ENCODE measurements around the gene ACBD3. TPM values are rescaled to one million over a fixed set of nuclear protein-coding genes. Genes with fewer than 3 reads are reported as not detected.

The ACBD3 gene
- total RNA-seq, 2 experiments from 2014 or later = 19.7 to 20.2 TPM

DNA sequence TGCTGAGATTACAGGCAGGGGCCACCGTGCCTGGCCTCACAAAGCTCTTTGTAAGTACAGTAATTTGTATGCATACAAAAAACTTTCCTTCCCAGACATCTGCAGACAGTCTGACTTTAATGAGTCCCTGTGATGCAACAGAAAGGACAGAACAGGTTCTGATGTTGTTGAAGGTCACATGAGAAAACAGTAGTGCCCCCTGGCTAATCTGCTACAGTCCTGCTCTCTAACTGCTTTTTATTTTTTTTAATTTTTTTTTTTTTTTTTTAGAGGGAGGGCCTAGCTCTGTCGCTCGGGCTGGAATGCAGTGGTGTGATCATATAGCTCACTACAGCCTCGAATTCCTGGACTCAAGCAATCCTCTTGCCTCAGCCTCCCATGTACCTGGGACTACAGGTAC is 36.7 kb downstream of the ACBD3 start:
- CTCF ChIA-PET = interaction anchor here (0.6 to 1.4 kb wide), 6 partner anchors 24 to 377 kb away, joined by 3 read pairs; no protein-coding TSS in a partner anchor
- POLR2A ChIA-PET = no interaction called here

DNA sequence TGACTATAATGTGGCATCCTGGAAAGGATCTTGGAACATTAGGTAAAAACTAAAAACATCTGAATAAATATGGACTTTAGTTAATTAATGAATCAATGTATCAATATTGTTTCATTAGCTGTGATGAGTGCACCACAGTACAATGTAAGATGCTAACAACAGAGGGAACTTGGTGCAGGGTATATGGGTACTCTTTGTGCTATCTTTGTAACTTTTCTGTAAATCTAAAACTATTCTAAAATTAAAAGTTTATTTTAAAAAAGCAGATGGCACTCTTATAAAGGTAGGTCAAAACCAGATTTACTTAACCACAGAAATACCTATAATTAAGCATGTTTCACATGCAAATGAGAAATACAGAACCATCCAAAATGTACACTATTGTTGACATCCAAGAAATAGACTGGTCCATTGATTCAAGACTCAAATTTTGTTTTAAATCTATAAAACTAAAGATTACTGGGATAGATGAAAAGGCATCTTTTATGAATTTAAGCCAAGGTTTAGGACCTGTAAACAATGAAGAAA is 38.4 kb downstream of the ACBD3 start:
- POLR2A ChIA-PET = no interaction called here
- CTCF ChIA-PET = interaction anchor here (0.5 to 1.4 kb wide), 2 partner anchors 22 to 185 kb away, joined by 3 read pairs; no protein-coding TSS in a partner anchor

DNA sequence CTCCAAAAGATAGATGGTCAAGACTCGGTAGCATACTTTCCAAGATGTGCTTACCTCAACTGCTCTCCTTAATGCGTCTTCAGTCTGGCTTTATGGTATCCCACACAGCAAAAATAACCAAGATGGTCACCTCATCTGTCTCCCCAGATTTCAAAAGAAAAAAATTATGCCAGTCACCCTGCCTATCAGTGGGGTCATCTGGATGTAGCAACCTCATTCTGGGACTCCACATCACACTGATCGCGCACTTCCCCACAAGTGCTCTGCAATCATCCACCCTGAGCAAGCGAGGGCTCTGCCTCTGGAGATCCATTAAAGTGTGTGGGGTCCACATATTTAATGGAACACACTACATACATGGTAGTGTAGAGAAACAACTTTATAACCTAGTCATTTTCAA is 42.5 kb downstream of the ACBD3 start:
- POLR2A ChIA-PET = no interaction called here
- CTCF ChIA-PET = no interaction called here

DNA sequence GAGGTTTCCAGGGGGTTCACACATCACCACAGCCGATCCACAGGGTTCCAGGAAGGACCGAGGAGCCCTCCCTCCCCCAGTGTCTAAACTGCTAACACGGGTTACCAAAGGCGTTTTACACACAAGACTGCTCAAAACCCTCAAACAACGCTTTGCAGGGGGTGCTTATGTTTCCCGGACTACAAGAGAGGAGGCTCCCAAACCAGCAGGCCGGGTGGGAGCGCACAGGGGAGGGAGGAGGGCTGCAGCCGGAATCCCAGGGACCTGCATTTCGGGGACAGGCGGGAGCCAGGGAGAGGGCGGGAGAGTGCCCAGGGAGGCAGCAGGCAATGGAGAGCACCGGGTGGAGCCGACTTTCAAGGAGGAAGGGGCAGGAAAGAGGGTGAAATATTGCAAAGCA is 50.8 kb downstream of the ACBD3 start:
- ChIA-PET CTCF (no interaction called here), POLR2A (no interaction called here)

DNA sequence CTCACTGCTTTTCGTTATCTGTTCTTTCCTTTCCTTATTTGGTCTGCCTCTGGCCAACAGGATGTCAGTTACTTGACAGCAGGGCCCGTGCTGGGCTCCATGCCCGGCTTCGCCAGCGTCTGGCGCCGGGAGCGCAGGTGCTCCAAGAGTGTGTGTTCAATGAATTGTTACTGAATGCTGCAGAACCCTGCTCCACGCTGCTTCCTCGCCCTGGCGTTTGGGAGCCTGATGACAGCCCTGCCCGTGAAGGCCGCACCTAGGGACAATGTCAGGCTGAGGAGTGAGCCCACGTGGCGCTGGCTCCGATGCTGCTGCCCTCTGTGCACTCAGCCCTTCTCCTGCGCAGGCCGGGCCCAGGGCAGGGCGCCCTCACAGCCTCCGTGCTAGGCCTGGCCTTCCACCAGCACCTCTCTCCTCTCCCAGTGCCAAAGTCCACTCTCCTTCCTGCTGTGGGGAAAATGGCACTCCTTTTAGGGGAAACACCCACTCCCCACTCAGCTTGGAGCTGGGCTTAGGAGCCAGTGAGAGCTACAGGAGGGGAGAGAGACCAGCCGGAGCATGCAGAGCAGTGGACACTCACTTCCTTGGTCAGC is 51.4 kb downstream of the ACBD3 start:
- ChIA-PET POLR2A (interaction anchor here (0.7 kb wide), 1 partner anchor 66 kb away, joined by 3 read pairs; no protein-coding TSS in a partner anchor), CTCF (no interaction called here)

DNA sequence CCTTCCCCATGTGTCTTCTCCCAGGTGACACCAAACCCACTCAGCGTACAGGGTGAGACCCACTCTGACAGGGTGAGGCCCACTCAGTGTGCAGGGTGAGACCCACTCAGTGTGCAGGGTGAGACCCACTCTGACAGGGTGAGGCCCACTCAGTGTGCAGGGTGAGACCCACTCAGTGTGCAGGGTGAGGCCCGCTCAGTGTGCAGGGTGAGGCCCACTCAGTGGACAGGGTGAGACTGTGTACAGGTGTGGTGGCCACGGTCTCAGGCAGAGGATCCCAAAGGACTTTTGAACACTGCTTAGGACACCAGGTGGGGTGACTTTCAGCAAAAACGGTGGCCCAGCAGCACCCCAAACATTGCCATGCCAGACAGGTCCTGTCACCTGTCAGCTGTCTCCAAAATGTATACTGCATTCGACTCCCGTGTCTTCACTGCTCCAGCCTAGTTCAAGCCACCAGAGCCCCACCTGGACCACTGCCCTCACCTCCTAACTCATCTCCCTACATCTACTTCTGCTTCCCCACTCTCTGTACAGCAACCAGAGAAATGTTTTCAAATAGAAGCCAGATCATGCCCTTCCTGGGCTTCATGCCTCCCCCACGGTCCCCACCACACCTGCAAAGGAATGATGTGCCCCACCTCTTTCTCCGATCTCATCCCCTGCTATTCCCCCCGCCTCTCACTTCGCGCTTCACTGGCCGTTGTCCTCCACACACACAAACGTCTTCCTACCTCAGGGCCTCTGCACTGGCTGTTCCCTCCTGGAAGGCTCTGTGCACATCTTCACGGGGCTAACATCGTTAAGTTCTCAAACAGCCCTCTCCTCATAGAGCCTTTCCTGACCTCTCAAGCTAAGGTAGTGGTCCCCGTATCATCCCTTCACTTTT is 52.1 kb downstream of the ACBD3 start:
- POLR2A ChIA-PET = interaction anchor here (0.7 kb wide), 1 partner anchor 66 kb away, joined by 3 read pairs; no protein-coding TSS in a partner anchor
- CTCF ChIA-PET = interaction anchor here (1.7 kb wide), 1 partner anchor 10 kb away, joined by 8 read pairs; no protein-coding TSS in a partner anchor

DNA sequence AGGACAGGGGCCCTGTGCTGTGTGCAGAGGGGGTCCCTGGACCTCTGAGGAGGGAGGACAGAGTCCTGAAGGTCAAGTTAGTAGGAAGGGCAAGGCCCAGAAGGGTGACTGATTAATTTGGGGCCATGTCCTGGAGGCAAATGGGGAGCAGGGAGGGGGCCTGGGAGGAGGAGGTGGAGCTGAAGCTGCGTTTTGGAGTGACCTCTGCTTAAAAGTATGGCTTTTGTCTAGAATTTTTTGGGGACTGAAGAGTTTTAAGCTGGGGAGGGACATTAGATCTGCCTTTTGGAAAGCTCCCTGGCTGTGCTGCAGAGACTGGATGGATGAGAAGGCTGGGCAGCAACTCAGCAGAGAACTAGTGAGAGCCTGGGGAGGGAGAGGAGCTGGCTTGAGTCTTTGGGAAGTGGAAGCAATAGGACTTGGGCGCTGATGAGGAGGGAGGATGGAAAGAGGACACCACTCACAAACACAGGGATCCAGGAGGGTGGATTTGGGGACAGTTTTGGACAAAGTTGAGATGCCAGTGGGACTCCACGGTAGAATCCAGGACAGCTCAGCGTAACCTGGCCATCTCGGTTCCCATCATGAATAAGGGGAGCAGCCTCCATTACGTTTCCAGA is 52.9 kb downstream of the ACBD3 start:
- ChIA-PET CTCF (interaction anchor here (1.7 kb wide), 1 partner anchor 9 kb away, joined by 8 read pairs; no protein-coding TSS in a partner anchor), POLR2A (no interaction called here)

DNA sequence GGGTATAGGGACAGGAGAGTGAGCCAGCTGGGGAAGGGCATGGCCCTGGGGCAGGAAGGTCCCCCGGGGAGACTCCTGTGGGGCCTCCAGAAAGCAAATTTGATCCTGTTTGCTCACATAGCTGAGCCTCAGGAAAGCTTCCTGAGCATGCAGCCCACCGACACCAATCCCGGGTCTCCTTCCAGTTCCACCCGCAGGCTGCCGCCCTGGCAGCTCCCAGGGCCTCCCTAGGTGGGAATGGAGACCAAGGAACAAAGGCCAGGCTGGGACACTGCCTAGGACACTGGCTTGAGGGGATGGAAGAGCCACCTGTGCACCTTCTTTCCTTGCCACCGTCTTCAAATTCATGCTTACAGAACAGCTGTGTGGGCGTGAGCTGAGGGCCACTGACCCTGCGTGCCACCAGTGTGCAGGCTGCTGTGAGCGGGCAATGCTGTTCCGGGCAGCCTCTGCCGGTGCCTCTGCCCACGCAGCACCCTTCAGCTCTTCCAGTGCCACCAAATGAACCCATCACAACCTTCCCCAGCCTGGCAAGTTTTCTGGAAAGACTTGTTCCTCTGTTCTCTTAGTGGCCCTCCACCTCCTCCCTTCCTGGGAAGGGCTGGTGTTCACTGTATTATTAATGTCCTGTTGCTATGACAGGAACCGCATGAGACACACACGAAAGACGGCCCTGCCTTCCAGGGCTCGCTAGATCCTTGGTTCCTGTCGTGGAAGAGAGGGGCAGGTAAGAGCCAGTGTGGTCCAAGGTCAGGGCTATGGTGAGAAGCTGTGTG is 53.6 kb downstream of the ACBD3 start:
- POLR2A ChIA-PET = no interaction called here
- CTCF ChIA-PET = interaction anchor here (1.7 kb wide), 1 partner anchor 8 kb away, joined by 8 read pairs; no protein-coding TSS in a partner anchor

DNA sequence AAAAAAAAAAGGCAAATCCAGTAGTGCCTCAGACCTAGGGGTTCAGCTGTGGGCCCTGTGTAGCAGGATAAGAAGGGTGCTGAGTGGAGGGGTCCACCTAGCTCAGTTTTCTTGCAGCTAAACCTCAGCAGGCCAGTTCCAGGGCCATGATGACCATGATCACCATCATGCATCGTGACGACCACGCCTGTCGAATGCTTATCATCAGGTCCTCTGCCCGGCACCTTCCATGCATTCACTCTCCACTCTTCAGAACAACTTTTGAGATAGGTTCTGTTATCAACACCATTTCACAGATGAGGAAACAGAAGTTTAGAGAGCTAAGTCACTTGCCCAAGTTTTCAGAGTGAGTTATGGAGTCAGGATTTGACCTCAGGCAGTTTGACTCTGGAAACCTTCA is 54.9 kb downstream of the ACBD3 start:
- ChIA-PET POLR2A (no interaction called here), CTCF (no interaction called here)

DNA sequence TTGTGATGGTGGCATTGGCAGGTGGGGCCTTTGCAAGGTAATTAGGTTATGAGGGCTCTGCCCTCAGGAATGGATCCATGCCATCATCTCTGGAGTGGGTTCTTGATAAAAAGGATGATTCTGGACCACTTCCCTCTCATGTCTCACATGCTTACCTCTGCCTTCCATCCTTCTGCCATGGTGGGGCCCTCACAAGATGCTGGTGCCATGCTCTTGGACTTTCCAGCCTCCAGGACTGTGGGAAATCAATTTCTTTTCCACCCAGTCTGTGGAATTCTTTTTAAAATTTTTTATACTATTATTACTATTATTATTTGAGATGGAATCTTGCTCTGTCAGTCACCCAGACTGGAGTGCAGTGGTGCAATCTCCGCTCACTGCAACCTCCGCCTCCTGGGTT is 57.3 kb downstream of the ACBD3 start:
- ChIA-PET POLR2A (no interaction called here), CTCF (interaction anchor here (0.9 to 1.4 kb wide), 2 partner anchors 66 to 68 kb away, joined by 3 to 5 read pairs; no protein-coding TSS in a partner anchor)

DNA sequence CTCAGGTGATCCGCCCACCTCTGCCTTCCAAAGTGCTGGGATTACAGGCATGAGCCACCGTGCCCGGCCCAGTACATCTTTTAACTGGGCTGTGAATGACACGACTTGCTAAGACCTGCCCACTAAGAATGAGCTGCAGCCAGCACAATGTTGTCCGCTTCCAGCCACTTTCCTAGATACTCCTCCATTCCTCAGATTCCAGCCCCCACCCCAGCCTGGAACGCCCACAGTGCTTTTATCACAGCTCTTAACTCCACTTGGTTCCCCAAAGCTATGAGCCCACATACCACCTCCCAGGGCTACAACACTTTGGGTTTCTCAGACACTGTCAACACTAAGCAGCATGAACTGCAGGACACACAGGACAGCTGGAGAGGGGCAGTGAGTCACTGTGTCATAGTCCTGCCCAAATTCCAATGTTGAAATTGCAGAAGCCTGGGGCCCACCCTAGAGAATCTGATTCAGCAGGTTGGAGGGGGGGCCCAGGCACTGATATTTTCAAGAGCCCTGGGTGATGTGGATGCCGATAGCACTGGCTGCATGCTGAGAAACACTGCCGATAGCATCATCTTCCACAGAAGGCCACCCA is 58.0 kb downstream of the ACBD3 start:
- ChIA-PET CTCF (interaction anchor here (0.9 to 6.2 kb wide), 2 partner anchors 67 to 69 kb away, joined by 3 to 45 read pairs; no protein-coding TSS in a partner anchor), POLR2A (no interaction called here)

DNA sequence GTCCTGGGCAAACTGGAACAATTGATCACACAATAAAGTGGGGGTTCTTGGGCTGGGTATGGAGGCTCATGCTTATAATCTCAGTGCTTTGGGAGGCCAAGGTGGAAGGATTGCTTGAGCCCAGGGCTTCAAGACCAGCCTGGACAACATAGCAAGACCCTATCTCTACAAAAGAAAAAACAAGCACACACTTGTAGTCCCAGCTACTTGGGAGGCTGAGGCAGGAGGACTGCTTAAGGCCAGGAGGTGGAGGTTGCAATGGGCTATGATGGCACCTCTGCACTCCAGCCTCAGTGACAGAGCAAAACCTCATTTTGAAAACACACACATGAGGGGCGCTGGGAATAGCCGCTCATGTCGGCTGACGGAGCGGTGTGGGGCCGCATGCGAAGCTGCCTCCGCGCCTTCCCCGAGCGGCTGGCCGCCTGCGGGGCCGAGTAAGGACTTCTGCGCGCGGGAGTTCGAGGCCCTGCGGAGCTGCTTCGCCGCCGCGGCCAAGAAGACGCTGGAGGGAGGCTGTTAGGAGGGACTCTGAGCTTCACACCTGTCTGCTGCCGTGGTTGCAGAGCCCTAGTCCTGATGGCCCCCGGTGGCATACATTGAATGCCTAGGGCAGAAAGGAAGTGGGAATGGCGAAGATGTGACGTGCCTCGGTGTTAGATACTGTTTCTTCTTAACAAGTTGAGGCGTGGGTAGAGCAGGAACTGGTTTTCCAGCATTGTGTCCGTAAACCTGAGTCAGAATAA is 59.5 kb downstream of the ACBD3 start:
- CTCF ChIA-PET = interaction anchor here (0.7 to 6.2 kb wide), 6 partner anchors 16 to 71 kb away, joined by 3 to 45 read pairs (median 10); no protein-coding TSS in a partner anchor
- POLR2A ChIA-PET = interaction anchor here (0.7 kb wide), 1 partner anchor 289 kb away, joined by 3 read pairs; no protein-coding TSS in a partner anchor

DNA sequence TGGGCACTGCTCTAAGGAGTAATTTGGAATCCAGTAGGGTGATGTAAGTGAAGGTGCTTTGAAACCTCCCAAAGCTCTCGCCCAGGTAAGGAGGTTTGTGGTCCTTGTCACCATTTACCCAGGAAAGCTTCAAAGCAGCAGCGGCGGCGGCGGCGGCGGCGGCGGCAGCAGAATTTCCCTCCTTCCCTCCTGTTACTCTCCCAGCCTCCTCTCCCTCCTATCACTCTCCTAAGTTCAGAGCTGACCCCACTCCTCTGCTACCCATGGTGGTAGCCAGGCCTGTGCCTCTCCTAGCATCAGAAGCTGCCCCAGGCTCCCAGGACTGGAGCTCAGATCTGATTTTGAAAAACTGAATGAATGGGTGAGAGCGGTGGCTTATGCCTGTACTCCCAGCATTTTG is 60.7 kb downstream of the ACBD3 start:
- ChIA-PET POLR2A (interaction anchor here (0.5 to 0.9 kb wide), 3 partner anchors 15 to 63 kb away, joined by 3 to 5 read pairs (median 5); no protein-coding TSS in a partner anchor), CTCF (interaction anchor here (0.6 to 6.2 kb wide), 31 partner anchors 7 to 280 kb away, joined by 3 to 45 read pairs (median 6); partner anchors contain the start of genes ACBD3 and LIN9)

DNA sequence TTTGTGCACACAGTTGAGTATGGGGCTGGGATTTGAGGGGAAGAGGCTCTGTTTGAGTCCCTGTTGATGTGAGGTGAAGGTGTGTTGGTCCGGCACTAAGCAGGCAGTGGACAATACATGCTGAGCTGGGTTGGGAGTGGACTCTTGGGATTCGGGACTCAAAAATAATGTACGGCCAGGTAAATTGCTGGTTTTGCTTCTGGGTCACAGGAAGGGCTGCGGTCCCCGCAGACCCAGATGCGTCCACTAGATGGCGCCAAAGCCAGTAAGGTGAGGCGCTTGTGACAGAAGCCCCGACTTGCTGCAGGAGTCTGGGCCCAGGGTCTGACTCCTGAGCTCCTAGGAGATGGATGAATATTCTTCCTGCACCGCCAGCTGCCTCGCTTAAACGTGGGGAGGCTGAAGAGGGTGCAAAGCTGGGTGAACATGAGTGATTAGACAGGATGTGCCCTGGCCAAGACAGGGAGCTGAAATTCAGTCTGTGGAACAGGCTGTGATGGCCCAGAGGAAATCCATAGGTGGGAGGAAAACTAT is 61.4 kb downstream of the ACBD3 start:
- ChIA-PET CTCF (interaction anchor here (0.6 to 6.2 kb wide), 32 partner anchors 8 to 281 kb away, joined by 3 to 45 read pairs (median 6); partner anchors contain the start of genes ACBD3 and LIN9), POLR2A (interaction anchor here (0.5 kb wide), 1 partner anchor 62 kb away, joined by 3 read pairs; no protein-coding TSS in a partner anchor)

DNA sequence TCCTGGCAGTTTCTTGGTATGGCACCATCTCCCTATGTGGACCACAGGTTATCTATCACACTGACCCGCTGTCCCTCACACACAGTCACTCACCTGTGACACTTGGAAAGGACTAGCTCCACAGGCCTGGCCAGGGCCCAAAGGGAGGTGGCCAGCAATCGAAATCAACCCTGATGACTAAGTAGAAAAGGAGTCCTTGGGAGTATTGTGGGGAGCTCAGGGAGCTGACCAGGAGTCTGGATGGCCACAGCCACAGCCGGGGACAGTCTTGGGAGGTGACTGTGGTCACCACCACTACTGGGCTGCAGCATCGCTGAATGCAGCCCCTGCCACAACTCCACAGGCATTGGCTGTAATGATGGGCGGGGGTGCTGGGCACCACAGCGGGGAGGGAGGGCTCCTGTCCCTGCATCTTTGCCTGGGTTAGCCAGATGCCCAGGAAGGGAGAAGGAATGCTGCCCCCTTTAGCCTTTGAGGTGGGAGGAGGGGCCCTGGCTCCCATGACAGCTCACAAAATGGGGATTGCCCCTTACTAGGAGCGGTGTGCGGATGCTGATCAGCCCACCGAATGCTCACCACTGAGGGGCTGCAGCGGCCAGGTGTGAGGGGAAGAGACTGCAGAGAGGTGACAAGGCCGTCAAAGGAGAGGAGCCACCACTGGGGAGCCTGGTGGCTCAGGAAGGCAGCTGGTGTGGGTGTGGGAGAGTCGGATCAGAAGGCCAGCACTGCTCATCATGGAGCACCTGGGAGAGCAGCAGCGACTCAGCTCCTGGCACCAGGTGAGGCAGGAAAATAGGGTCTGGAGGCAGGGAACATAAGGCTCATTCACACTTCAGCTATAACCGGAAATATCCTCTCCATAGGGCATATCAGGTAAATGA is 62.7 kb downstream of the ACBD3 start:
- POLR2A ChIA-PET = interaction anchor here (1.1 to 2.2 kb wide), 5 partner anchors 13 to 284 kb away, joined by 3 to 16 read pairs (median 7); partner anchors contain the start of genes H3-3A and PARP1
- CTCF ChIA-PET = interaction anchor here (1.3 to 6.2 kb wide), 8 partner anchors 9 to 74 kb away, joined by 3 to 45 read pairs (median 10); no protein-coding TSS in a partner anchor

DNA sequence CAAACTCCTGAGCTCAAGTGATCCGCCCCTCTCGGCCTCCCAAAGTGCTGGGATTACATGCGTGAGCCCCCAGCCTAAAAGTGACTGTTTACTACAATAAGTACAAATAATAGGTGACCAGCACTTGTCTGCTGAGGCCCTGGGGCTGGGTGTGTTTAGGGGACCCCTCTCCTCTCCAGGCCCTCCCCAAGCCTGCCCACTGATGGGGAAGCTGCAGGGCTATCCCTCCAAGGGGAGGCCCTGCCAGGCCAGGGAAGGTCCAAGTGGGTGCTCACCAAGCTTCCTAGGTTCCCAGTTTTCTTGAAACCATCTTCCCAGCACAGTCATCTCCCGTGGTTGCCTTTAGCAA is 63.4 kb downstream of the ACBD3 start:
- CTCF ChIA-PET = interaction anchor here (1.3 to 6.2 kb wide), 5 partner anchors 12 to 75 kb away, joined by 3 to 45 read pairs (median 17); no protein-coding TSS in a partner anchor
- POLR2A ChIA-PET = interaction anchor here (1.1 to 2.2 kb wide), 5 partner anchors 12 to 285 kb away, joined by 3 to 16 read pairs (median 7); partner anchors contain the start of genes H3-3A and PARP1

Measured in activated CD8-positive, alpha-beta memory T cell treated with anti-CD3 and anti-CD28 coated beads for 36 hours (primary cell).